GM23248 (cell line): ENCODE data around the gene RTTN. TPM values are rescaled to one million over a fixed set of nuclear protein-coding genes. Genes with fewer than 3 reads are reported as not detected.

ENCODE experiments used
- DNase-seq: peaks from one replicate; pipeline ENCODE4 v3.0.0-alpha.2; 2015
- H2AFZ ChIP-seq: fragments of 200-600 bp; sonication (generic); 2 replicates; pipeline ENCODE4 v1.6.1; 2016; ENCODE audit warnings: antibody characterized with exemption
- H3F3A ChIP-seq: fragments of 200-600 bp; sonication (generic); 2 replicates; pipeline ENCODE4 v1.6.1; 2016; ENCODE audit warnings: mild to moderate bottlenecking, antibody characterized with exemption, mixed run types; ENCODE audit not compliant: insufficient read depth
- H3K27ac ChIP-seq: fragments of 200-600 bp; sonication (generic); 2 replicates; pipeline ENCODE4 v1.5.1; 2016; ENCODE audit warnings: mild to moderate bottlenecking
- H3K27me3 ChIP-seq: fragments of 200-600 bp; sonication (generic); replicated peaks from 2 replicates; pipeline ENCODE4 v1.6.1; 2016; ENCODE audit warnings: mild to moderate bottlenecking; ENCODE audit not compliant: insufficient read depth
- H3K36me3 ChIP-seq: fragments of 200-600 bp; sonication (generic); 2 replicates; pipeline ENCODE4 v1.6.1; 2016; ENCODE audit warnings: low read depth, mild to moderate bottlenecking
- H3K4me1 ChIP-seq: fragments of 200-600 bp; sonication (generic); 2 replicates; pipeline ENCODE4 v1.6.1; 2016; ENCODE audit warnings: mild to moderate bottlenecking; ENCODE audit not compliant: insufficient read depth
- H3K4me2 ChIP-seq: fragments of 200-600 bp; sonication (generic); one replicate; pipeline ENCODE4 v1.6.1; 2016; ENCODE audit warnings: mild to moderate bottlenecking; ENCODE audit not compliant: unreplicated experiment
- H3K4me3 ChIP-seq: fragments of 200-600 bp; sonication (generic); 2 replicates; pipeline ENCODE4 v1.5.1; 2016; ENCODE audit warnings: mild to moderate bottlenecking
- H3K79me2 ChIP-seq: fragments of 200-600 bp; sonication (generic); 2 replicates; pipeline ENCODE4 v1.6.1; 2016; ENCODE audit warnings: mild to moderate bottlenecking; ENCODE audit not compliant: insufficient read depth
- H3K9ac ChIP-seq: fragments of 200-600 bp; sonication (generic); 2 replicates; pipeline ENCODE4 v1.6.1; 2016; ENCODE audit warnings: mild to moderate bottlenecking
- H3K9me2 ChIP-seq: fragments of 200-600 bp; sonication (generic); 2 replicates; pipeline ENCODE4 v1.6.1; 2016; ENCODE audit warnings: mixed run types, mild to moderate bottlenecking, moderate library complexity; ENCODE audit not compliant: insufficient read depth
- H3K9me3 ChIP-seq: fragments of 200-600 bp; sonication (generic); one replicate; pipeline ENCODE4 v1.6.1; 2017; ENCODE audit warnings: low read depth
- H4K20me1 ChIP-seq: fragments of 200-600 bp; sonication (generic); 2 replicates; pipeline ENCODE4 v1.6.0; 2016; ENCODE audit not compliant: insufficient read depth
- EZH2 ChIP-seq: fragments of 200-600 bp; sonication (generic); IDR thresholded peaks from 2 replicates; pipeline ENCODE4 v1.6.1; 2018; ENCODE audit warnings: antibody characterized with exemption, mild to moderate bottlenecking; ENCODE audit not compliant: insufficient read depth, poor library complexity, severe bottlenecking
- EZH2phosphoT487 ChIP-seq: fragments of 200-600 bp; sonication (generic); IDR thresholded peaks from 2 replicates; pipeline ENCODE4 v1.6.1; 2018; ENCODE audit warnings: antibody characterized with exemption, moderate library complexity, mild to moderate bottlenecking, low read depth; ENCODE audit not compliant: insufficient read depth
- WGBS, 2 experiments: methylation state at CpG; one replicate each; pipeline ENCODE4 v1.1.6; 2015 to 2017; ENCODE audit warnings: low lambda C conversion rate in 2 of 2, low coverage in 1 of 2; ENCODE audit errors: missing lambda C conversion rate in 2 of 2; 5-methylcytosine and 5-hydroxymethylcytosine counted together
- in situ Hi-C: fragments of 300-500 bp; cut with MboI; formaldehyde crosslinking; loops from 2 replicates; pipeline ENCODE4 v1.15.0; 2020
- polyA plus RNA-seq: library from polyadenylated mRNA; unstranded; fragments of >200 nt; fragmentation: Nextera tagmentation; extraction: Ambion mirVana; gene quantifications from 2 replicates; pipeline ENCODE4 v1.2.1, GENCODE V29; 2016
- total RNA-seq: library from RNA; depleted of rRNA; stranded (reverse); fragments of >200 nt; shearing (Covaris generic); gene quantifications from 2 replicates; pipeline ENCODE4 v1.2.3, GENCODE V29; 2014

RTTN gene
- total and polyA plus RNA-seq, 2 experiments from 2014 or later, result 12.4 to 19.3 TPM

DNA sequence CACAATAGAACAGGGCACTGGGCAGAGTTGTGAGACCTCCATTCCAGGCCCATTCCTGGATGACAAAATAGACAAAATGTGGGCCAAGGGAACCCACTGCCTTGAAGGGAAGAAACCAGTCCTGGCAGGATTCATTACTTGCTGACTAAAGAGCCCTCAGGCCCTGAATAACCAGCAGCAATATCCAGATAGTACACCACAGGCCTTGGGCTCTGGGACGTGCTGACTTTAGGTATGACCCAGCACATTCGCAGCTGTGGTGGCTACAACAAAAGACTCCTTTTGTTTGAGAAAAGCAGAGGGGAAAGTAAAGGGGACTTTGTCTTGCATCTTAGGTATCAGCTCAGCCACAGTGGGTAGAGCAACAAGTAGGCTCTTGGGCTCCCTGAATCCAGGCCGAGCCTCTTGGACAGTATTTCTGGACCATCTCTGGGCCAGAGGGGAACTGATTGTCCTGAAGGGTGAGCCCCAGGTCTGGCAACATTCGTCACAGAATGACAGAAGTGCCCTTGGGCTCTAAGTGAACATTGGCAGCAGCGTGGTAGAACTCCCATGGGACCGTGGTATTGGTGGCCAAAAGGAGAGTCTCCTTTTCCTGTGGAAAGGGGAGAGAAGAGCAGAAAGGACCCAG lies 167.9 kb downstream of the RTTN start:
- H3K27me3 ChIP-seq, result no peaks in the 10 kb centered on the region
- H3K4me2 ChIP-seq, result no peak overlapping the region
- H2AFZ ChIP-seq, result no peak overlapping the region
- no peaks in the 10 kb centered on the region for H4K20me1 ChIP-seq
- H3K4me1 ChIP-seq, result peaks cover 9% of the 10 kb centered on the region; the same call in 1 of the 2 replicates
- TF ChIP-seq EZH2phosphoT487 (no peak), EZH2 (no peak)
- H3K9ac ChIP-seq, result no peak overlapping the region
- in situ Hi-C loops, result no loop called here
- WGBS, 2 experiments, result 95 to 99% methylated on average over 6 of the region's 6 CpGs
- H3K79me2 ChIP-seq, result peaks cover 99% of the 10 kb centered on the region
- H3K27ac ChIP-seq, result no peak overlapping the region
- H3K36me3 ChIP-seq, result no peaks in the 10 kb centered on the region
- H3K9me3 ChIP-seq, result no peaks in the 10 kb centered on the region
- H3F3A ChIP-seq, result no peaks in the 10 kb centered on the region
- DNase-seq, result no peak
- H3K9me2 ChIP-seq, result no peaks in the 10 kb centered on the region
- no peak overlapping the region for H3K4me3 ChIP-seq

- in situ Hi-C loops, result no loop called here
- no peak overlapping the region for H3K27ac ChIP-seq
- no peaks in the 10 kb centered on the region for H3K36me3 ChIP-seq
- H4K20me1 ChIP-seq, result no peaks in the 10 kb centered on the region
- H3K4me3 ChIP-seq, result no peak overlapping the region
- H3F3A ChIP-seq, result no peaks in the 10 kb centered on the region
- TF ChIP-seq EZH2phosphoT487 (no peak), EZH2 (no peak)
- H3K4me2 ChIP-seq, result no peak overlapping the region
- no peaks in the 10 kb centered on the region for H3K9me2 ChIP-seq
- 97 to 98% methylated on average over 8 of the region's 8 CpGs for WGBS, 2 experiments
- DNase-seq, result no peak
- H3K79me2 ChIP-seq, result peaks cover 100% of the 10 kb centered on the region
- H3K9ac ChIP-seq, result no peak overlapping the region
- H2AFZ ChIP-seq, result no peak overlapping the region
- no peaks in the 10 kb centered on the region for H3K27me3 ChIP-seq
- no peaks in the 10 kb centered on the region for H3K9me3 ChIP-seq
- H3K4me1 ChIP-seq, result peaks cover 9% of the 10 kb centered on the region; the same call in 1 of the 2 replicates
Observed at GRCh38 chr18:70036771-70037347, 168.6 kb downstream of the RTTN start.

DNA sequence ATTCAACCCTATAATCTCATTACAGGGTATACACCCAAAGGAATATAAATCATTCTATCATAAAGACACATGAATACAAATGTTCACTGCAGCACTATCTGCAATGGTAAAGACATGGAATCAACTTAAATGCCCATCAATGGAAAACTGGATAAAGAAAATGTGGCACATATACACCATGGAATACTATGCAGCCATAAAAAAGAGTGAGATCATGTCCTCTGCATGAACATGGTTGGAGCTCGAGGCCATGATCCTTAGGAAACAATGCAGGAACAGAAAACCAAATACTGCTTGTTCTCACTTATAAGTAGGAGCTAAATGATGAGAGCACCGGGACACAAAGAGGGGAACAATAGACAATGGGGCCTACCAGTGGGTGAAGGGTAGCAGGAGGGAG lies 169.3 kb downstream of the RTTN start:
- Histone ChIP-seq H3K9ac (no peak overlapping the region), H3K79me2 (peaks cover 100% of the 10 kb centered on the region), H3K4me1 (peaks cover 9% of the 10 kb centered on the region; the same call in 1 of the 2 replicates), H3F3A (no peaks in the 10 kb centered on the region), H3K4me3 (no peak overlapping the region), H3K9me3 (no peaks in the 10 kb centered on the region), H4K20me1 (no peaks in the 10 kb centered on the region), H3K27ac (no peak overlapping the region), H3K36me3 (no peaks in the 10 kb centered on the region), H2AFZ (no peak overlapping the region), H3K9me2 (no peaks in the 10 kb centered on the region), H3K4me2 (no peak overlapping the region), H3K27me3 (no peaks in the 10 kb centered on the region)
- in situ Hi-C loops, result no loop called here
- TF ChIP-seq EZH2 (no peak), EZH2phosphoT487 (no peak)
- 94 to 98% methylated on average over 2 of the region's 2 CpGs for WGBS, 2 experiments
- DNase-seq, result no peak

- Histone ChIP-seq H3K4me1 (no peaks in the 10 kb centered on the region), H3K4me3 (no peak overlapping the region), H3K27me3 (no peaks in the 10 kb centered on the region), H3F3A (no peaks in the 10 kb centered on the region), H3K9me2 (no peaks in the 10 kb centered on the region), H3K4me2 (no peak overlapping the region), H4K20me1 (no peaks in the 10 kb centered on the region), H3K36me3 (peaks cover 27% of the 10 kb centered on the region), H3K79me2 (peaks cover 70% of the 10 kb centered on the region), H3K27ac (no peak overlapping the region), H3K9ac (no peak overlapping the region), H2AFZ (no peak overlapping the region), H3K9me3 (no peaks in the 10 kb centered on the region)
- no peak for DNase-seq
- no peak for TF ChIP-seq EZH2phosphoT487
- no peak for TF ChIP-seq EZH2
- WGBS, 2 experiments, result 96% methylated on average over 4 of the region's 4 CpGs
- in situ Hi-C loops, result no loop called here
Observed at GRCh38 chr18:70031221-70031620, 174.3 kb downstream of the RTTN start.
